Mesothelial cell of epicardium (in vitro differentiated cells): ENCODE measurements around the gene B3GALT6. TPM values are rescaled to one million over a fixed set of nuclear protein-coding genes. Genes with fewer than 3 reads are reported as not detected.
A peak's percentile ranks its signal among the peaks of the same experiment; 100 is the strongest.

ENCODE experiments used
- DNase-seq, 2 experiments: peaks; one replicate each; pipeline ENCODE4 v3.0.0; 2021; ENCODE audit warnings: low spot score in 2 of 2; ENCODE audit not compliant: unreplicated experiment in 2 of 2
- H3K27ac Mint-ChIP-seq: 2 replicates; pipeline ENCODE4 v1.8.0; 2021; ENCODE audit warnings: mixed read lengths
- H3K27me3 Mint-ChIP-seq: 2 replicates; pipeline ENCODE4 v1.8.0; 2021; ENCODE audit warnings: low read depth, mixed read lengths
- H3K36me3 Mint-ChIP-seq: 2 replicates; pipeline ENCODE4 v1.8.0; 2021; ENCODE audit warnings: mixed read lengths
- H3K4me1 Mint-ChIP-seq: 2 replicates; pipeline ENCODE4 v1.8.0; 2021; ENCODE audit warnings: mixed read lengths
- H3K4me3 Mint-ChIP-seq: 2 replicates; pipeline ENCODE4 v1.8.0; 2021; ENCODE audit warnings: mild to moderate bottlenecking, moderate library complexity, mixed read lengths
- H3K9me3 Mint-ChIP-seq: 2 replicates; pipeline ENCODE4 v1.8.0; 2021; ENCODE audit warnings: mixed read lengths
- CTCF ChIP-seq: fragments of 200-600 bp; sonication (generic); IDR thresholded peaks from one replicate; pipeline ENCODE4 v1.5.0; 2021; ENCODE audit warnings: antibody characterized with exemption; ENCODE audit not compliant: unreplicated experiment
- total RNA-seq: library from RNA; stranded (reverse); gene quantifications from 3 replicates; pipeline ENCODE4 v1.2.1, GENCODE V29; 2021

Gene B3GALT6
- total RNA-seq, 1 donor from 2014 or later: 34.1 TPM

DNA sequence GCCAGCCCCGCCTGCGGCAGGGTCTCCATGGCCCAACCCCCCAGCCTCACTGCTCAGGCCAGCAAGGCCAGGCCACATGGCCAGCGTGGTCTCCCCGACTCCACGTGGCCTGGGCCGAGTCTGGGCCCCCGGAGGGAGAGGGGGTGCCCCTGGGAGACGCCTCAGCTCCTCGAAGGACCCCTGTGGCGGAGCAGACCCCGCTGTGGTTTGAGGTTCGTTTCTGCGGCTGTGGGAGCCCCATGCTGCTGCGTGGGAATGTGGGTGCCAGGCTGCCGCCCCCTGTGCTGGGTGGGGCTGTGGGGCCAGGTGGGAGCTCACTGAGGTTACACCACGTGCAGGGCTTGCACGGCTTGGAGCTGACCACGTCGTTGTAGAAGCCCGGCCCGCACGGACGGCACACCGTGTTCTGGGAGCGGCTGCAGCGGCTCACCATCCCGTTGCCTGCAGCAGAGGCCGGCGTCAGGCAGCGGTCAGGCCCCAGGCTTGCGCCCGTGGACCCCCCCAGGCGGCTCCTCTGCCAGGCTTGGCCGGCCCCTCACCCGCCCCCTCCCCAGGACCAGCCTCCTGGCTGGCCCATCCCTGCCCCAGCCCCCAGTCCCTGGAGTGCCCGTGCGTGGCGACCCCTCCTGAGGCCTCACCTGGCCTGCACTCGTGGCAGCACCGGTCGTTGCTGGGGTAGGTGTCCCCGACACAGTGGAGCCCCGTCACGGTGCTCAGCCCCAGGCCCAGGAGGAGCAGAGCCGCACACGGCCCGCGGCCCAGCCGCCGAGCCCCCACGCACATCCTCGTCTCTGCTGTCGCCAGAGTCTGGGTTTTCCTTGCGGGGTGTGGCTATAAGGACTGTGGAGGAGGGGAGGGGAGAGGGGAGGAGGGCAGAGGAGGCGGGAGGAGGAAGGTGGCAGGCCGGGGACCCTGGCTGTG is 18.4 kb upstream of the B3GALT6 start, which contains the start of gene TNFRSF4:
Gene TNFRSF4, minus strand, starts transcription at position 809 of the 921 bp plus-strand sequence. Its CDS starts 26 bp downstream, at position 783.
- Mint-ChIP-seq H3K36me3 (peaks cover 10% of the 10 kb centered on the region), H3K9me3 (no peaks in the 10 kb centered on the region), H3K4me1 (no peaks in the 10 kb centered on the region), H3K27me3 (peaks cover 1% of the 10 kb centered on the region), H3K27ac (peak within 1 kb of the TSS; percentile 21), H3K4me3 (no peak within 1 kb of the TSS)
- TF ChIP-seq CTCF: no peak
- no peak for DNase-seq

GRCh38 chr1:1215080-1215676 is 16.9 kb upstream of the B3GALT6 start:
- Mint-ChIP-seq H3K4me1 (no peaks in the 10 kb centered on the region), H3K27ac (peak overlapping the region; percentile 21), H3K36me3 (peaks cover 10% of the 10 kb centered on the region), H3K9me3 (no peaks in the 10 kb centered on the region), H3K27me3 (no peaks in the 10 kb centered on the region), H3K4me3 (no peak overlapping the region)
- TF ChIP-seq CTCF: no peak
- DNase-seq: no peak

GRCh38 chr1:1215881-1216605 is 16.0 kb upstream of the B3GALT6 start:
- no peak overlapping the region for H3K27ac Mint-ChIP-seq
- H3K4me3 Mint-ChIP-seq: no peak overlapping the region
- H3K27me3 Mint-ChIP-seq: no peaks in the 10 kb centered on the region
- H3K36me3 Mint-ChIP-seq: peaks cover 15% of the 10 kb centered on the region
- DNase-seq: no peak
- H3K4me1 Mint-ChIP-seq: no peaks in the 10 kb centered on the region
- H3K9me3 Mint-ChIP-seq: no peaks in the 10 kb centered on the region
- no peak for TF ChIP-seq CTCF

GRCh38 chr1:1216770-1217620 is 15.0 kb upstream of the B3GALT6 start:
- Mint-ChIP-seq H3K36me3 (peaks cover 15% of the 10 kb centered on the region), H3K4me3 (no peak overlapping the region), H3K9me3 (no peaks in the 10 kb centered on the region), H3K27ac (no peak overlapping the region), H3K27me3 (no peaks in the 10 kb centered on the region), H3K4me1 (no peaks in the 10 kb centered on the region)
- DNase-seq: no peak
- TF ChIP-seq CTCF: no peak
